HFF-Myc (cell line): ENCODE measurements around the gene FNDC3B.

Experiments used
- DNase-seq: peaks from one replicate; pipeline ENCODE4 v3.0.0-alpha.2; 2011; ENCODE audit warnings: low read depth; ENCODE audit errors: extremely low read depth
- H3K4me3 ChIP-seq: replicated peaks from 2 replicates; pipeline ENCODE4 v1.5.1; 2011; ENCODE audit warnings: low read depth, mild to moderate bottlenecking, control low read depth, low read length
- CTCF ChIP-seq: IDR thresholded peaks from 2 replicates; pipeline ENCODE4 v1.5.1; 2012; ENCODE audit warnings: mild to moderate bottlenecking, low read depth, low read length, control low read depth; ENCODE audit errors: missing control alignments

FNDC3B gene

GRCh38 chr3:172177803-172178316, 138.5 kb downstream of the FNDC3B start:
- no peak overlapping the region for H3K4me3 ChIP-seq
- no peak for TF ChIP-seq CTCF
- no peak for DNase-seq

DNA sequence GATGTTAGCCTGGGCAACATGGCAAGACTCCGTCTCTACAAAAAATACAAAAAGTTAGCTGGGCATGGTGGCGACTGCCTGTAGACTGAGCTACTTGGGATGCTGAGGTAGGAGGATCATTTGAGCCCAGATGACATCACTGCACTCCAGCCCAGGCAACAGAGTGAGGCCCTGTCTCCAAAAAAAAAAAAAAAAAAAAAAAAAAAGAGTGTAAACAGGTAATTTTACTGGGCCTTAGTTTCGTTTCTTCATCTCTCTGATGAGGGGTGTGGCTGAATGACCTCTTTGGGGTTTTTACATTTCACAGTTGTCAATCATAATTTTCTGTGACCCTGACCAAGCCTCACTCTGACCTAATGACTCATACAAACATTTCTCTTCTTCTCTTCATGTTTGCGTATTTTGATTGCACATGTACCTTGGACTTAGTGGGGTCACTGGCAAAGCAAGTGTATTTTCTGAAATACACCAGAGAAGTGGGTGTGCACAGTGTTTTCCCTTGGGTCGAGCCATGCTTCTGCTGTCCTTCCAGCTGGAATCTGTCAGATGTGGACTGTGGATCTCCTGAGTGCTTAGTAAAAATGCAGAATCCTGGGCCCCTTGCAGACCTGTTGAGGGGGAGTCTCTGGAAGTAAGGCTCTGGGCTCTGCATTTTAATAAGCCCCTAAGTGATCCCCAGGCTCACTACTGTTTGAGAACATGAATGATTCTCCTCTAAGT, 140.5 kb downstream of the FNDC3B start:
- no peak for TF ChIP-seq CTCF
- H3K4me3 ChIP-seq, result no peak overlapping the region
- DNase-seq, result no peak

GRCh38 chr3:172180473-172180872, 141.1 kb downstream of the FNDC3B start:
- no peak for TF ChIP-seq CTCF
- no peak for DNase-seq
- H3K4me3 ChIP-seq, result no peak overlapping the region

DNA sequence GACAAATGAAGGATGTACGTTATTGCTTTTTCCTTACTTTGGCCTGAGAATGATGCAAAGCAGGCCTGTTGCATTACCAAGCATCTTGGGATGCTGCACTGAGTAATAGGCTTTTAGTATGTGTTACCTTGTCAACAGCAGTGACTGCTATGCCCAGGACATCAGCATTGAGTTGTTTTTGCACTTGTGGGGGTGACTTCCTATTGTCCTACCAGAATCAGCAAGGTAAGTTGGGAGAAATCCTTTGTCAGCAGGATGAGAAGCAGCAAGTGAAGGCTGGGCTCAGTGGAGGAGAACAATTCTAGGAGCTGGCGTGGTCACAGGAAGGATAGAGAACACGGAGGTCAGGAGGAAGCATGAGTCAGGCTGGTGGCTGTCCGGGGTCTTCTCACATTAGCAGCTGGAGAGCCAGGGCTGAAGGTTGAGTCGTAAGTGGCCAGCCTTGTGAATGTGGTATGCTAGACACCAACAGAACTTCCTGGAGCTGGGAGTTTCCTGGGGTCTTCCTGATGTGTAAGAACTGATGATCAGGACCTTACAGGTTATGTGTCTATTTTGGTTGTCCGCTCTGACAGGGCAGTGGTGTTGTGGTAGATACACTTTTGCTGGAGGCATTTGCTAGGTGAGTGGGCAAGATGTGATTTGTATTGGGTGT, 142.7 kb downstream of the FNDC3B start:
- TF ChIP-seq CTCF, result no peak
- no peak for DNase-seq
- no peak overlapping the region for H3K4me3 ChIP-seq

DNA sequence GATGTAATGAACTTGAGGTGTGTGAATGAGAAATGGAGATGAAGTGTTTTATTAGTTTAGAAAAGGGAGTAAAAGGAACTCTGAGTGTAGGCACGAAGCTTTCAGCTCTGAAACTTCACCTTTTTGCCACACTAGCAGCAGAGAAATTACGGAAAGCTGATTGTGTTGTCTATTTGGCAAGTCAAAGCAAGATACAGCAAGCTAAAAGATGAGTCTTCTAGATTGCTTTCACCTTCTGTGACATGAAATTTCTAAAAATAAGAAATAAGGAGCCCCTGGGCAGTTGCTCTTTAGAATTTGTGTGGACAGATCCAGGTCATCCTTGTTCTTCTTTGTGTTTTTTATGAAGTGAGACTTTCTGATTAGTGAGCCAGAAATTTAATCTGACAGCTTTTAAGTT, 143.4 kb downstream of the FNDC3B start:
- no peak for TF ChIP-seq CTCF
- H3K4me3 ChIP-seq, result no peak overlapping the region
- no peak for DNase-seq

- H3K4me3 ChIP-seq, result no peak overlapping the region
- no peak for TF ChIP-seq CTCF
- no peak for DNase-seq
Measured at GRCh38 chr3:172184106-172184822, 144.9 kb downstream of the FNDC3B start.
